Heart left ventricle (tissue), 13 donors: ENCODE data around the gene RAB28.

Experiments
- CTCF ChIP-seq, 12 donors: fragments of 200-600 bp; sonication (generic) in 4 of 12; IDR thresholded peaks; one replicate each; pipeline versions ENCODE4 v1.5.0 to v1.8.0; 2018 to 2022; ENCODE audit warnings: antibody characterized with exemption in 12 of 12, mild to moderate bottlenecking in 5 of 12
- POLR2A ChIP-seq, 2 donors: fragments of 450-650 bp; IDR thresholded peaks; one replicate each; pipeline ENCODE4 v1.6.1; 2017; ENCODE audit warnings: antibody characterized with exemption in 2 of 2, mild to moderate bottlenecking in 2 of 2, moderate library complexity in 2 of 2
- donor health status: ischemic (EF 13 %, LVEDD 7.1; RV severe dilation, severe dysfunction).
- donor health status: DM: no; HTN: yes; CAD: no.
- donor health status: DM: no; HTN: no; CAD: no.
- donor health status: ischemic (EF 25% LVEDD 6.9; RV normal size, moderate dysfunction).
- donor health status: ischemic (EF 25% LVEDD 5.7; RV mildly dilated, moderate dysfunction).
- donor health status: ischemic (EF 35%, LVEDD 5.7; RV mildly dilated, moderate dysfunction).
- donor health status: nonischemic (EF 11% LVEDD 7.7; RV severe dilation, severe dysfunction).
- donor health status: DM: yes; HTN: yes; CAD: no.
- donor health status: PGD.
- donor health status: ischemic (EF 29% LVEDD 5.4; RV normal size, mild dysfunction).
- donor health status: nonischemic (EF 23%, LVEDD 6.1; RV moderate dilation, normal function).

DNA sequence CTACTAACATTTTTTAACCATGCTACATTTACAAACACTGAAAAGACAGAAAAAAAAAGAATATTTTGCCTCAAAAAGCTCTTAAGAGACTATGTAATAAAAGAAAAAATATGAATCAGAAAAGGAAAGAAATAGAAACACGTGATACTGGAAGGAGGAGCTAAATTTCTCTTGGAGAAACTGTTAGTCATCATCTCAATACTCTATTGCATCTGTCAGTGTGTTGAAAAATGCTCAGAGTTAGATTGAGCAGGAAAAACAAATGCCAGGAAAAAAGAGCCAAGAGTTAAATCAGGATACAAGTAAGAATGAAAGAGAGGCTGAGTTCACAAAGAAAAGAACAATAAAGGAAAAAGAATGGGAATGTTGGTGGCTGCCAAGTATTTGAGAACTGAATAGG is 2.6 kb downstream of the RAB28 start:
- TF ChIP-seq CTCF (IDR thresholded peaks at IDR 0.05), result no peak
- TF ChIP-seq POLR2A (IDR thresholded peaks at IDR 0.05), result no peak
